Body of pancreas (tissue), 4 donors: ENCODE measurements around the gene DGKQ.

ENCODE experiments used
- CTCF ChIP-seq, 7 experiments: fragments of 450-650 bp in 4 of 7; fragments of 200-600 bp in 3 of 7; sonication (generic) in 3 of 7; IDR thresholded peaks; one replicate each; pipeline ENCODE4 v1.5.1; 2016 to 2019; ENCODE audit warnings: antibody characterized with exemption in 7 of 7
- POLR2A ChIP-seq, 3 donors: fragments of 450-650 bp; IDR thresholded peaks; one replicate each; pipeline ENCODE4 v1.6.1; 2016; ENCODE audit warnings: antibody characterized with exemption in 3 of 3, mild to moderate bottlenecking in 2 of 3

GRCh38 chr4:957231-957580 is 16.2 kb downstream of the DGKQ start:
- no peak for TF ChIP-seq CTCF (IDR thresholded peaks at IDR 0.05)
- TF ChIP-seq POLR2A (IDR thresholded peaks at IDR 0.05): no peak
